ENCODE measurements around the gene JUNB. TPM values are rescaled to one million over a fixed set of nuclear protein-coding genes. Genes with fewer than 3 reads are reported as not detected.
"Not testable (repeated sequence)": the region's sequence is repeated elsewhere in the genome, so short reads cannot be mapped to it uniquely, and the experiment has no call there.

The JUNB gene
- total RNA-seq, 4 donors from 2014 or later = 99.3 to 614 (median 168) TPM

GRCh38 chr19:12794196-12794941 lies 3.1 kb downstream of the JUNB start:
- H3K4me1 ChIP-seq = peaks cover 0 to 48% (median 9%) of the 10 kb centered on the region in 3 donors
- H3K36me3 ChIP-seq = peaks cover 0 to 27% of the 10 kb centered on the region in 2 donors
- no peaks in the 10 kb centered on the region for H3K9me3 ChIP-seq
- peak in 1 of 4 experiments; percentile 1 for TF ChIP-seq CTCF (IDR thresholded peaks at IDR 0.05)
- no peak for TF ChIP-seq EP300 (IDR thresholded peaks at IDR 0.05)
- TF ChIP-seq POLR2AphosphoS5 (IDR thresholded peaks at IDR 0.05) = peak; percentile 9
- no peak for TF ChIP-seq POLR2A (IDR thresholded peaks at IDR 0.05)
- ATAC-seq = no peak
- WGBS, 2 donors (ENCODE audit: low coverage in 1 of 2) = 68 to 79% methylated on average over 2 to 4 of the region's 7 CpGs
- H3K27me3 ChIP-seq = no peaks in the 10 kb centered on the region
- peak overlapping the region; percentile 89 to 100 (median 98) for H3K27ac ChIP-seq
- H3K4me3 ChIP-seq = peak overlapping the region; percentile 60 to 97

- Histone ChIP-seq H3K27ac (peak overlapping the region in 3 of 4 donors; percentile 8 to 100 (median 98)), H3K36me3 (peaks cover 0 to 33% of the 10 kb centered on the region in 2 donors), H3K4me3 (no peak overlapping the region), H3K9me3 (no peaks in the 10 kb centered on the region), H3K27me3 (no peaks in the 10 kb centered on the region), H3K4me1 (peaks cover 0 to 51% (median 10%) of the 10 kb centered on the region in 3 donors)
- TF ChIP-seq CTCF (IDR thresholded peaks at IDR 0.05) (no peak), POLR2A (IDR thresholded peaks at IDR 0.05) (no peak)
- WGBS, 2 donors (ENCODE audit: low coverage in 1 of 2) = 84 to 91% methylated on average over 5 to 9 of the region's 9 CpGs
- no peak for ATAC-seq
Observed at GRCh38 chr19:12794971-12795381, 3.7 kb downstream of the JUNB start.

GRCh38 chr19:12796146-12797071 lies 5.1 kb downstream of the JUNB start:
- H3K9me3 ChIP-seq = no peaks in the 10 kb centered on the region
- H3K36me3 ChIP-seq = peaks cover 0 to 40% of the 10 kb centered on the region in 2 donors
- H3K27ac ChIP-seq = peak overlapping the region in 3 of 4 donors; percentile 53 to 100 (median 65)
- TF ChIP-seq EP300 (IDR thresholded peaks at IDR 0.05) (no peak), POLR2AphosphoS5 (IDR thresholded peaks at IDR 0.05) (peak; percentile 53), CTCF (IDR thresholded peaks at IDR 0.05) (peak in 3 of 4 experiments; percentile 97 to 99 (median 97)), POLR2A (IDR thresholded peaks at IDR 0.05) (no peak)
- no peaks in the 10 kb centered on the region for H3K27me3 ChIP-seq
- peak; percentile 17 for ATAC-seq
- no peak overlapping the region for H3K4me3 ChIP-seq
- WGBS, 2 donors (ENCODE audit: low coverage in 1 of 2) = 0 to 7% methylated on average over 3 to 7 of the region's 18 CpGs
- peaks cover 0 to 54% (median 16%) of the 10 kb centered on the region in 3 donors for H3K4me1 ChIP-seq

- TF ChIP-seq EP300 (IDR thresholded peaks at IDR 0.05) (no peak), CTCF (IDR thresholded peaks at IDR 0.05) (no peak), POLR2AphosphoS5 (IDR thresholded peaks at IDR 0.05) (no peak), POLR2A (IDR thresholded peaks at IDR 0.05) (no peak)
- Histone ChIP-seq H3K27ac (peak overlapping the region in 3 of 4 donors; percentile 40 to 100 (median 65)), H3K9me3 (no peaks in the 10 kb centered on the region), H3K4me1 (peaks cover 0 to 61% (median 16%) of the 10 kb centered on the region in 3 donors), H3K4me3 (no peak overlapping the region), H3K36me3 (peaks cover 0 to 40% of the 10 kb centered on the region in 2 donors), H3K27me3 (no peaks in the 10 kb centered on the region)
- 81 to 90% methylated on average over 4 to 6 of the region's 6 CpGs for WGBS, 2 donors (ENCODE audit: low coverage in 1 of 2)
- no peak for ATAC-seq
Observed at GRCh38 chr19:12797141-12797587, 5.9 kb downstream of the JUNB start.

- not testable (repeated sequence) for ATAC-seq, H3K4me3 ChIP-seq, H3K27me3 ChIP-seq, H3K27ac ChIP-seq, H3K9me3 ChIP-seq
- peaks cover 0 to 40% of the 10 kb centered on the region in 2 donors for H3K36me3 ChIP-seq
- 94% methylated on average over 3 to 6 of the region's 7 CpGs for WGBS, 2 donors (ENCODE audit: low coverage in 1 of 2)
- peaks cover 0 to 66% (median 20%) of the 10 kb centered on the region in 3 donors for H3K4me1 ChIP-seq
Observed at GRCh38 chr19:12797607-12798006, 6.3 kb downstream of the JUNB start.

All from gastroesophageal sphincter (tissue), 4 donors.